Suprapubic skin (tissue), 4 donors: Measurements from ENCODE around the gene ANKRD6. TPM values are rescaled to one million over a fixed set of nuclear protein-coding genes. Genes with fewer than 3 reads are reported as not detected.

Source experiments
- DNase-seq, 2 donors: peaks; one replicate each; pipeline ENCODE4 v3.0.0-alpha.2; 2019; ENCODE audit warnings: low spot score in 2 of 2
- H3K27ac ChIP-seq: fragments of 200-600 bp; sonication (generic); one replicate; pipeline ENCODE4 v1.5.1; 2019
- H3K27me3 ChIP-seq: fragments of 200-600 bp; sonication (generic); one replicate; pipeline ENCODE4 v1.5.1; 2019
- H3K36me3 ChIP-seq: fragments of 200-600 bp; sonication (generic); one replicate; pipeline ENCODE4 v1.5.1; 2019
- H3K4me1 ChIP-seq: fragments of 200-600 bp; sonication (generic); one replicate; pipeline ENCODE4 v1.5.1; 2019
- H3K4me3 ChIP-seq: fragments of 200-600 bp; sonication (generic); one replicate; pipeline ENCODE4 v1.5.1; 2019; ENCODE audit warnings: mild to moderate bottlenecking
- H3K9me3 ChIP-seq: fragments of 200-600 bp; sonication (generic); one replicate; pipeline ENCODE4 v1.5.1; 2019
- CTCF ChIP-seq, 2 donors: fragments of 200-600 bp in 1 of 2; fragments of 450-650 bp in 1 of 2; sonication (generic) in 1 of 2; IDR thresholded peaks; one replicate each; pipeline ENCODE4 v1.5.1; 2016 to 2019; ENCODE audit warnings: antibody characterized with exemption in 2 of 2, mild to moderate bottlenecking in 1 of 2, moderate library complexity in 1 of 2
- EP300 ChIP-seq: sonication (generic); formaldehyde crosslinking; IDR thresholded peaks from one replicate; pipeline ENCODE4 v1.6.1; 2017; ENCODE audit warnings: antibody characterized with exemption
- POLR2A ChIP-seq, 2 donors: fragments of 450-650 bp; IDR thresholded peaks; one replicate each; pipeline ENCODE4 v1.6.1; 2017; ENCODE audit warnings: antibody characterized with exemption in 2 of 2, mild to moderate bottlenecking in 2 of 2, moderate library complexity in 2 of 2
- POLR2AphosphoS5 ChIP-seq, 3 donors: sonication (generic); formaldehyde crosslinking; IDR thresholded peaks; one replicate each; pipeline ENCODE4 v1.6.1; 2017; ENCODE audit warnings: antibody characterized with exemption in 3 of 3
- WGBS: methylation state at CpG from one replicate; pipeline ENCODE4 v1.1.5; 2018; 5-methylcytosine and 5-hydroxymethylcytosine counted together
- total RNA-seq, 4 donors: library from RNA; depleted of rRNA; stranded (reverse); fragments of >200 nt; gene quantifications; one replicate each; pipeline ENCODE4 v1.1.0, GENCODE V29; 2016

Gene ANKRD6
- total RNA-seq, 4 donors from 2014 or later: 3.4 to 6.9 (median 5.4) TPM

GRCh38 chr6:89413006-89413400 lies 19.9 kb upstream of the ANKRD6 start:
- H3K36me3 ChIP-seq: no peaks in the 10 kb centered on the region
- peaks cover 25% of the 10 kb centered on the region for H3K4me1 ChIP-seq
- 26% methylated on average over 9 of the region's 9 CpGs for WGBS
- H3K27me3 ChIP-seq: no peaks in the 10 kb centered on the region
- TF ChIP-seq POLR2AphosphoS5 (IDR thresholded peaks at IDR 0.05) (no peak), POLR2A (IDR thresholded peaks at IDR 0.05) (no peak), EP300 (no peak), CTCF (IDR thresholded peaks at IDR 0.05) (no peak)
- DNase-seq: no peak
- H3K4me3 ChIP-seq: peak overlapping the region; percentile 79
- H3K27ac ChIP-seq: peak overlapping the region; percentile 80
- no peaks in the 10 kb centered on the region for H3K9me3 ChIP-seq

DNA sequence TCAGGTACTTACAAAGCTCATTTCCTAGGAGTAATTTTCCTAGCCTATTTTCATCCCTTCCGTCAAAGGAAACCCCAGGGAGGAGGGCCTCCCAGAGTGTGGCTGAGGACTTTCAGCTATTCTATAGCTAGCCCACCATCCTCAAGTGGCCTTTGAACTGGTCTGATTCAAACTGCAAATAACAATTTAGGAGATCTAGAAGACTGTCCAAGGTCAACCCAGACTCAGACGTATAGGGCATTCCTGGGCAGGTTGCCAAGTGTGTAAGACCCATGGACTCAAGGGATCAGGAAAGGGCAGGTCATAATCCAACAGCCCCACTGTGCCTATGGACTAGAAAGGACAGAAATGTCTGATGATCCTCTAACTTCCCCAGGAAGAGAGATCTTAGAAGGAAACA lies 18.7 kb upstream of the ANKRD6 start:
- Histone ChIP-seq H3K36me3 (no peaks in the 10 kb centered on the region), H3K9me3 (no peaks in the 10 kb centered on the region), H3K27me3 (no peaks in the 10 kb centered on the region), H3K4me3 (no peak overlapping the region), H3K4me1 (peaks cover 25% of the 10 kb centered on the region), H3K27ac (no peak overlapping the region)
- WGBS: 11% methylated on average over 2 of the region's 2 CpGs
- no peak for DNase-seq
- TF ChIP-seq EP300 (no peak), CTCF (IDR thresholded peaks at IDR 0.05) (no peak), POLR2A (IDR thresholded peaks at IDR 0.05) (no peak), POLR2AphosphoS5 (IDR thresholded peaks at IDR 0.05) (no peak)

DNA sequence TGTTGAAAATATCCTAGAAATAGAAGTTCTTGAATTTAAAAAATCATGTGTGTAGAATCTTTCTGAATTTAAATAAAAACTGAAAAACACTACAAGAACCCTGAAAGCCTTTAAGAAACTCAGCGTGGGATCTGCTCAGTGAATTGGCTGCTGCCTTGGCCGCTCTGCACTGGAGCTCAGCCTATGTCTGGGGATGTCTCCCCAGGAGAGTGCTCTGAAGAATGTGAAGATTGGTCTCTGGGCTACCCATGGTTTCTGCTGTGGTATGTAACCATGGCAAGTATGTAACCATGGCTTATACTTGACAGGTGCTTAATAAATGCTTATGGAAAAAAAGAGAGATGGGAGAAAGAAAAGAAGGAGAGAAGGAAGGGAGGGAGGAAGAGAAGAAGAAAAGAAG lies 17.8 kb upstream of the ANKRD6 start:
- 97% methylated on average over 2 of the region's 2 CpGs for WGBS
- Histone ChIP-seq H3K4me1 (peaks cover 24% of the 10 kb centered on the region), H3K4me3 (no peak overlapping the region), H3K9me3 (no peaks in the 10 kb centered on the region), H3K36me3 (no peaks in the 10 kb centered on the region), H3K27me3 (no peaks in the 10 kb centered on the region), H3K27ac (no peak overlapping the region)
- TF ChIP-seq POLR2A (IDR thresholded peaks at IDR 0.05) (no peak), CTCF (IDR thresholded peaks at IDR 0.05) (no peak), POLR2AphosphoS5 (IDR thresholded peaks at IDR 0.05) (no peak), EP300 (no peak)
- DNase-seq: no peak

- peaks cover 11% of the 10 kb centered on the region for H3K4me1 ChIP-seq
- TF ChIP-seq EP300 (no peak), POLR2A (IDR thresholded peaks at IDR 0.05) (no peak), CTCF (IDR thresholded peaks at IDR 0.05) (no peak), POLR2AphosphoS5 (IDR thresholded peaks at IDR 0.05) (no peak)
- no peaks in the 10 kb centered on the region for H3K9me3 ChIP-seq
- H3K27ac ChIP-seq: no peak overlapping the region
- DNase-seq: no peak
- 84% methylated on average over 1 of the region's 1 CpG for WGBS
- no peak overlapping the region for H3K4me3 ChIP-seq
- H3K36me3 ChIP-seq: no peaks in the 10 kb centered on the region
- no peaks in the 10 kb centered on the region for H3K27me3 ChIP-seq
These were observed 16.2 kb upstream of the ANKRD6 start for GRCh38 chr6:89416796-89417195.

DNA sequence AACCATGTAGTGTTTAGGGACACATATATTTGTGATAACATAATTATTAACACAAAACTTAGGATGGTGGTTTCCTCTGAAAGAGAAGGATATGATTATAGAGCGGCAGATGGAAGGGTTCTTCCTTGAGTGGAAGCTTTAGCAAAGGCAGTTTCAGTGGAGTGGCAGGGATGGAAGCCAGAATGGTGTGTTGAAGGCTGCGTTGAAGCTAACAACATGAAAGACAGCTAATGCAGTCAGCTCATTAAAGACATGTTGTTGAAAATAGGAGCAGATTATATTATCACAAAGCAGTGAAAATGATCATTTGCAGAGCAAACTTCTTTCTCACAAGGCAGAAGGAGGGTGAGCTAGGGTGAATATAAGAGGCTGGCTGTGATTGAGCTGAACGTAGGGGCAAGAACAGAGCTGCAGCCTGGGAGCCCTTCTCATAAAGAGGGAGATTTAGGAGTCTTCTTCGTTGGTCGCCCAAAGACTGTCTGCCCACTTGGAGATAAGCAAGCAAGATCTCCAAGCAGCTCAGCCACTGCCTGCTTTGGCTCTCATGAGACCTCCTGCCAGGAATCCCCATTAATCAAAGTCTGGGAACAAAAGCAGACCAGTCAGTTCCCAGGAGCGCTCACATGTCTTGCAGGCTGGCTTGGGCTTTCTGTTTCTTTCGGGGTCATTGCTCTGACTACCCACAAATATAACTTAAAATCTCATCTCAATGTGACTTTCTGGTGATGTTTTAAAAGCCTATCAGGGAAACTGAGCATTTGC lies 2.6 kb upstream of the ANKRD6 start:
- TF ChIP-seq CTCF (IDR thresholded peaks at IDR 0.05) (no peak), EP300 (no peak), POLR2AphosphoS5 (IDR thresholded peaks at IDR 0.05) (no peak), POLR2A (IDR thresholded peaks at IDR 0.05) (no peak)
- Histone ChIP-seq H3K27me3 (no peaks in the 10 kb centered on the region), H3K27ac (no peak overlapping the region), H3K4me3 (no peak overlapping the region), H3K4me1 (peaks cover 16% of the 10 kb centered on the region), H3K9me3 (no peaks in the 10 kb centered on the region), H3K36me3 (no peaks in the 10 kb centered on the region)
- DNase-seq: no peak
- WGBS: 56% methylated on average over 6 of the region's 7 CpGs
